SKM-1 treated with dmso at 0.1 percent for 144 hours (cell line): ENCODE data around the gene B4GALT3.

Source experiments
- DNase-seq: peaks from one replicate; lab custom pipeline; 2025; ENCODE audit not compliant: unreplicated experiment; lab: John Stamatoyannopoulos, UW

The B4GALT3 gene

DNA sequence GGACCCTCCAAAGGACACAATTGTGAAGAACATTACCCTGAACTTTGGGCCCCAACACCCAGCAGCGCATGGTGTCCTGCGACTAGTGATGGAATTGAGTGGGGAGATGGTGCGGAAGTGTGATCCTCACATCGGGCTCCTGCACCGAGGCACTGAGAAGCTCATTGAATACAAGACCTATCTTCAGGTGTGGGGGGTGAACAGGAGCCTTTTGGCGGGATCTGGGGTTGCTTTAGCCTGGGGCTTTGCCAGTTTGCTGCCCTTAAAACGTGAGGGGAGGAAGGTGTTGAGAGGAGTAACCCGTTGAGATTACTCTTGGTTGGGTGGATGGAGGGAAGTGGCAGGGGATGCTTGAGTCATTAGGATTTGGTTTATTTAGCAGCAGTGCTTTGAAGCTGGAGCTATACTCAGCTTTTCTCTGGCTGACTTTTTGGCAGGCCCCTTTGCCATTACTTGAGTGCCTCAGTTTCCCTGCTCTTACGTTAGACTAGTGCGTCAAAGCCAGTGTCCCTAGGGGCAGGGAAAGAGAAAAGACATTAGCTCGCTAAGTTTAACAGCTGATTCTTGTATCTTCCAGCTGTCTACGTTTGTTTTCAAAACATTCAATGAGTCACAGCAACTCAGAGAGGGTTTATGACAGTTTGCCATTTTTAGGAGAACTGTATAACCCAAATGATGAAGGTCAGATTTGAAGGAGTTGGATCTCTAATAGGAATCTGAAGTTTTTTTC lies 29.3 kb upstream of the B4GALT3 start:
- no peak for DNase-seq

DNA sequence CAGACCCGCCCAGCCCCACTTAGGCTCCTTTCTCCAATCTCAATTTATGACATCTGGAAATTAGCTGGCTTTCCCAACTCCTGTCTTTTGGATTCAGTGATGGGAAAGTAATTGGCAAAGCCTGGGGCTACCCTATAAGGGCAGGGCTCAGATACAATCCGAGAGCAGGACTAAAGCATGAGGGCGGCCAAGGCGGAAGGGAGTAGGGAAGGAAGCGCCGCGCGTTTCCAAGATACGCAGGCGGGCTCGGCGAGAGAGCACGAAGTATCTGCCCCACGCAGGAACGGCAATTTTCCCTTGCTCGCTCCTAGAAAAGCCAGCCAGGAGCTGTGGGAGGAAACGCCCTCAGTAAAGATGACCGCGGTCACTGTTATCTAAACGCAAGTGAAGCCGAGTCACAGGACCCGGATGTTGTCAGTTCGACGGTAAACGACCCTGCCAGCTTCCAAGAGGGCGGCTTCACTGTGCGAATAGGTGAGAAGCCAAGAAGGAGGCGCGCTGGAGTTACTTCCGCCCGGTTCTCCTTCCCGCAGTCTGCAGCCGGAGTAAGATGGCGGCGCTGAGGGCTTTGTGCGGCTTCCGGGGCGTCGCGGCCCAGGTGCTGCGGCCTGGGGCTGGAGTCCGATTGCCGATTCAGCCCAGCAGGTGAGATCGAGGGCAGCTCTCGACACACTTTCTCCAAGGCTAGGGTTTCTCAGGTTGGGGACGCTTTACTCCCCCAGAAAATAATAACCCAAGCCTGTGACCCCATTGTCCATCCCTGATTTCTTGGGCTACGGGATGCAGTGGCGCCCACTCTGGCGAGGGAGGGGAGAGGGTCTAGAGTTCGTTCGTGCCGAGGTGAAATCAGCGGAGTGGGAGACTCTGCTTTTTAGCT lies 24.8 kb upstream of the B4GALT3 start, which contains the start of gene NDUFS2:
TSS of gene NDUFS2 (plus strand) at position 532 of the 877 bp plus-strand sequence. CDS start at position 551, 19 bp downstream.
- DNase-seq = peak; percentile 99

DNA sequence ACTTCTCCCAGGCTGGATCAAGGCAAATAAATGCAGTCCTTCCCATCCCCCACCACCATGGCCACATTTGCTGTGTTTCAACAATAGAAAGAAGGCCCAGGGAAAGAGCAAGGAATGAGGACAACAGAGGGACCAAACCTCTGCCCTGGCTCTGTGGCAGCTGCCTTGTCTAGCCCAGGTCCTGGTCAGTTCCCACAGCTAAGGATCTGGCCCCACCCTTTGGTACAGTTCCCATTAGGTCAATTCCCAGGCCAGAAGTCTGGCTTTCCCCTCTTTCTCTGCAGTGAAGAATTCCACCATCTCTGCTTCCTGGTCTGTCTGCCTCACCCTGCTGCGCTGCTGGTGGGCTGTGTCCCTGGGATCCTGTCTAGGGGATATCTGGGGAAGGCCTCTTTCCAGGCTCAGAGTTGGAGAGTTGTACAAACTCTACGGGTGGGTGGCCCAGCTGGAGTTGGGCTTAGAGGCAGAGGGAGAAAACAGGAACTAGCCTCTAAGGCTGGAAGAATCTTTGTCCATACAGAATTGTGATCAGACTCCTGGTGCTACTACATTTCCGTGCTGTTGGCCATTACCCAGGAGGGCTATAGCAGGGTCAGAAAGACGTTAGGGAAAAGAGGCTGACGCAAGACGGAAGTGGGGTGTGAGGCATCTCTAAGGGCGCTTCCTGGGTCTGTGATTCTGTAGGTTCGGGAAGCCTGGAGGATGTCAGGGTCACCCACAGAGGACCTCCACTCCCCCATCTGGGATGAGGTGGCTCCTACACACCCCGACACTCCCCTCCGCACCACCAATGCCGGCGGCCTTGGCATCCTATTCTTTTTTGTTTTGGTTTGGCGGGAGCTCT lies 23.9 kb upstream of the B4GALT3 start:
- DNase-seq = peak; percentile 68

DNA sequence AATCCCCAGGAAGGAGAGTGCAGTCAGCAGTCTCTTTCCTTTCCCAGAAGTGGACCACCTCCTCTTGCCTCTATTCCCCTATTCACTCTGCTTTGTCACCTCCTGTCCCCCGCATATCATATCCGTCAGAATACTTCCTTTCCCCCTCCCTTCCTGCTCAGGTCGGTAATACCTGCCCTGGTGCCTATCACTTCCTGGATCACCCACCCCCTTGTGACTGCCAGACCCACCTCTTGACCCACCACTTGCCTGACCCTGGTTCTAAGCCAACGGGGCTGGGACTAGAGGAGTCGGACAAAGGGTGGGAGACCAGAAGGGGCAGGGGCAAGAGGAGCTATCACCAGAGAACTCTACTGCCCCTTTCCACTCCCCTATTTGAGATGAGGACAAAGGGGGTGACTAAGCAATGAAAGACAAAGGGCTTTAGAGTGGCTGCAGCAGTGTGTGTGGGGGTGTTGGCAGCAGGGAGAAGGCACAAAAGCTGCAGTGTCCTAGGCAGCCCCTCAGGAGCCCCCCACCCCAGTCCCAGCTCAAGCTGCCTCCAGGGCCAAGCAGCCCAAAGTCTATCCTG lies 23.2 kb upstream of the B4GALT3 start:
- DNase-seq = no peak

DNA sequence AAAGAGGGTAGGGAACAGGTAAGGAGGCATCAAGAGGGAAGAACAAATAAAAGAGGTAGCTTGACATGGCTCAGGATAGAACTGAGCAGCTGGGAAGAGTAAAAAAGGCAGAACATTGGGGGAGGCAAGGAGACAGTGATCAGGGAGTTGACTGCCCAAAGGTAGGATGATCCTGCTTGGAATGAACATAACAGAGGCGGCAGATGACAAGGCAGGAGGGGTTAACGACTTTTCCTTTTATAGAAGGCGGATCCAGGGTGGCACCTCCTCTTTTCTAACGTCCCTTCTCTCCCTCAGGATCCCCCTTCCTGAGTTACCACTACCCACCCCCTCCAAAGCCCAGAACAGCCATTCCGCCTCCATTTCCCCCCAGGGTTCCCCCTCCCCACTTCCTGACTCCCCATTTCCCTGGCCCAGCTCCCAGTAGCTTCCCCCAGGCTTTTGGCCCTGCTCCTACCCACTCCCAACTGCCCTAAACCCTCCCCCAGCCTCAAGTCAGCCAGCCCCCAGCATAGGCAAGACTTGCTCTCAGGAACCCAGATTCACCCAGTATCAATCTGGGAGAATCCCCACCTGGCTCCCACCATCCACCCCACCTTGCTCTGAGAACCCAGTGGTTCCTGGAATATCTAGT lies 22.3 kb upstream of the B4GALT3 start:
- no peak for DNase-seq

DNA sequence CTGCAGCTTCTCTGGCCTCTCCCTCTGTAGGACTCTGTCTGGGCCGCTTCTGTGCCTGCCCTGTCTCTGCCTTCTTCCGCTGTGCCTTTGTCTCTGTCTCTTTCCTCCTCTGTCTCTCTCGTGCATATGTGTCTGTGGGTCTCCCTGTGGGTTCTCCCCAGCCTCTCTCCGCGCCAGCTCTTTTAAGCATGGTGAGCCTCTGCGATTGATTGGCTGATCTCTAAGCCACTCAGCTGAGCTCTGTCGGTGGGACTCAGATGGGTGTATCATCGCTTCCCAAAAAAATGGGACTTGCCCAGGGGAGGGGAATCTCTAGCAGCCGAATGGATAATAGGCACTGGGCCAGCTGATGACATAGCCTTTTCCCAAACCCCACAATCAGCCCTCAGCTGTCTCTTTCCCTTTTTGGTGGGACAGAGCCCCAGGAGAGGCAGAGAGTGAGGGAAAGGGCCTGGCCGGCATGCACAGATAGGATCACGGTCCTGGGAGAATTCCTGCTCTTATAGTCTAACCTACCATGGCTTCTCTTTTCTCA lies 21.7 kb upstream of the B4GALT3 start, which contains the start of gene ADAMTS4:
TSS of gene ADAMTS4 (minus strand) at position 158 of the 535 bp plus-strand sequence. CDS start 427 bp downstream, outside the sequence.
- DNase-seq = no peak

DNA sequence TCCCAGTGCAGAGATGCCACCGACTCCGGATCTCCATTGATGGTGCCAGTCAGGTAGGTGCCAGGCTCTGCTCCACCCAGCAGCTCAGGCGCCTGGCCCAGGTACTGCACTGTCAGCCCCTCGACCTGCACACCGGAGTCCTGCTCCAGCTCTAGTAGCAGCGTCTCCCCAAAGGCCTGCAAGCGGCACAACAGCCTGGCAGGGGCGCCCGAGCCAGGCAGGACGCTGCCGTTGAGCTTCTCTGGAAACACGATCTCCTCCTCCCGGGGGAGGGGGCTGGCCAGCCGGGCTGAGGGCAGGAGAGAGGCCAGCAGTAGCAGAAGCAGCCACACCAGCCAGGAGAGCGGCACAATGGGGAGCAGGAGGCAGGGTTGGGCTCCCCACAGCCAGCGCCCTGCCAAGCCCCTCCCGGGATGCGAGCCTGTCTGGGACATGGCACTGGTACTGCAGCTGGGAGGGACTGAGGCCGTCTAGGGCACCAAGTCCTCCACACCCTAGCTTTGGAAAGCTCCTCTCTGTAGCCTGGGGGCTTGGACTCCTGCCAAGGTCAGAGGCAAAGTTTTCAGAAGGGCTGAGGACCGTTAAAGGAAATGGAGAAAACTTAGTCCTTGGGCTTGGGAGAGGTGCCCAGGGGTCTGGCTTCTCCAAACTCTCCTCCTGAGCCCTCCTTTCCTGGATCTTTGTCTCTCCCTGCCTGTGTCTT lies 21.0 kb upstream of the B4GALT3 start:
- no peak for DNase-seq

DNA sequence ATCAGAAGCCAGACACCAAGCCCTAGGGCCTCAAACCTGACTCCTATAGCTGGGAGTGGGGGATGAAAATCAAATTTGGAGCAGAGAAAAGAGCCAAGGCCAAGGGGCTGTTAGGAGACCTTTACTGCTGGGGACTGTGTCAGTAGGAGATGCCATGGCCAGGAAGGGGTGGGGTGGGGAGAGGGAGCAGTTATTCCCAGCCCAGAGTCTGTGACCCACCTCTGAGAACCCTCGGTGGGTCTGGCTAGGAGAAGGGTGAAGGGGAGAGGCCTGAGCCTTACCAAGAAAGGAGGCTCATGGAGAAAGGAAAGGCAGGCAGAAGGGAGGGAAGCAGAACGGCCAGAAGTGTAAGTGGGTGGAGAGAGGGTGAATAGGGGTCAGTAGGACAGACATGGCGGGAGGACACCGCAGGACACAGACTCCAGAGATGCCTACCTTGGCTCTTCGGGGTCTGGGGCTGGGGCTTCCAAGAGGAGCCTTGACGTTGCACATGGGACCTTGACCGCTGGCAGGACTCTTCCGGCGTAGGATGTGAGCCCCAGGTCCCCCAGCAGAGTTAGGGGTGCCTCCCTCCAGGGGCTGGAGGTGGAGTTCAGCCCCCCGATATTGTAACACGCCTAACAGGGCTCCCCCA lies 20.4 kb upstream of the B4GALT3 start:
- no peak for DNase-seq

DNA sequence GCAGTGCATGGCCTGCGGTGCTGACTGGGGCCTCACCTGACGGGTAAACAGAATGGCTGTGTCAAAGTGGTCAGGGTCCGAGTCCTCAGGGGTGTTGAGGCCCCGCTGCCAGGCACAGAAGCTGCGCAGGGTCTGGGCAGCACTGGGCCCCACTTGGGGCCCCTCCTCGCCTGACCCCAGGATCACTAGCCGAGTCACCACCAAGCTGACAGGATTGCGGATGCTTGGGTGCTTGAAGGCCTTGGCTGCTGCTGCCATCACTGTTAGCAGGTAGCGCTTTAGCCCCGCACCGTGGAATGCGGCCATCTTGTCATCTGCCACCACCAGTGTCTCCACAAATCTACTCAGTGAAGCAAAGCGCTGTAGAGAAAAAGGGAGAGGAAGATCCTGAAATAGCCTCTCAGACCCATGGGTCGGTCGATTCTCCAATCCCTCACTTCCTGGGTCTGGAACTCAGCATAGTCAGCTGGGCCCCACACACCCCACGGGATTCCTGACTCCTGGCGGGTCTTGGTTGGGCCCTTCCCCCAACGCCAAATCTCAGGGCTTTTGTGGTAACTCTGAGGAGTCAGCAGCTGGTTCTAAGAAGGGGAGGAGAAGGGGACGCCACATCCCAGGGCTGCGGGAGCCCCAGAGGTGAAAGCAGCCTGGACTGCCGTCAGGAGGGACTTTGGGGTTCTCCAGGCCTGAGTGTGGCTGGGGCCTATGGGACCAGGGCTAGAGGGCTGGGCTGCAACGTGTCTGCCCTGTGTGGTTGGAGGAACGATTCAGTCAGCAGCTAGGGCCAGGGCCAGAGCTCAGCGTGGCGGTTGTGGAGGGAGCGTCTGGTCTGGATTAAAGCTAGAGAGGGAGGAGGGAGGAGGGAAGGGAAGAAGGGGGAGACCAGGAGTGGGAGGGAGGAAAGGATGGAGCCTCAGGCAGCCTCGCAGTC lies 19.5 kb upstream of the B4GALT3 start:
- DNase-seq = no peak

DNA sequence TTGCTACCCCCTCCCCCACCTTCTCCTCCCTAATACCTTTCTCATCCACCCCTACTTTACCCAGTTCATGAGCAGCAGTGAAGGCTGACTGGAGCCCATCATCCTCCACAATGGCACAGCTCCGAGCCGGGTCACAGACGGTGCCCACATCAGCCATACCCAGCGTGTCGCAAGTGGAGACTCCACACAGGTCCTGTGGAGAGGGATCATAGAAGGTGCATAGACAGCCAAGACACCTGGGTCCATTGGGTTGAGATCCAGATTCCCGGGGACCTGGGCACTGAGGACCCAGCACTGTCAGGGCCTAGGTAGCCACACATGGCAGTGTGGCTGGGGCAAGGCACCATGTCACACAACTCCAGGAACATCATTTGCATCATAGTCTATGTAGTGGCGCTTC lies 18.8 kb upstream of the B4GALT3 start:
- no peak for DNase-seq

DNA sequence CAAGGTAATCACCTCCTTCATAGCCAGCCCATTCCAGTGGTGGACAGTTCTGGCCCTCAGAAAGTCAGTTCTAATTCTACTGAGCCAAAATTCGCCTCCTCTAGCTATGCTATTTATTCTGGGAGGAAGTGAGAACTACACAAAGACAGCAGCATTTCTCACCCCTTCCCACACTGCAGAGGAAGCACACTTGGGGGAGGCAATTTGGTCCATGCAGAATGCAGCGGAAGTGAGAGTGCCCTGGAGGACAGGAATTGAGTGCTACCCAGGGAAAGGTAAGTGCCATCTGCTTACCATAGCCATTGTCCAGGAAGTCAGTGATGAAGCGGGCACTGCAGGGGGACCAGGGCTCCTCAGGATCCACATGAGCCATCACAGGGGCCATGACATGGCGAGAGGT lies 17.9 kb upstream of the B4GALT3 start:
- DNase-seq = peak; percentile 43

DNA sequence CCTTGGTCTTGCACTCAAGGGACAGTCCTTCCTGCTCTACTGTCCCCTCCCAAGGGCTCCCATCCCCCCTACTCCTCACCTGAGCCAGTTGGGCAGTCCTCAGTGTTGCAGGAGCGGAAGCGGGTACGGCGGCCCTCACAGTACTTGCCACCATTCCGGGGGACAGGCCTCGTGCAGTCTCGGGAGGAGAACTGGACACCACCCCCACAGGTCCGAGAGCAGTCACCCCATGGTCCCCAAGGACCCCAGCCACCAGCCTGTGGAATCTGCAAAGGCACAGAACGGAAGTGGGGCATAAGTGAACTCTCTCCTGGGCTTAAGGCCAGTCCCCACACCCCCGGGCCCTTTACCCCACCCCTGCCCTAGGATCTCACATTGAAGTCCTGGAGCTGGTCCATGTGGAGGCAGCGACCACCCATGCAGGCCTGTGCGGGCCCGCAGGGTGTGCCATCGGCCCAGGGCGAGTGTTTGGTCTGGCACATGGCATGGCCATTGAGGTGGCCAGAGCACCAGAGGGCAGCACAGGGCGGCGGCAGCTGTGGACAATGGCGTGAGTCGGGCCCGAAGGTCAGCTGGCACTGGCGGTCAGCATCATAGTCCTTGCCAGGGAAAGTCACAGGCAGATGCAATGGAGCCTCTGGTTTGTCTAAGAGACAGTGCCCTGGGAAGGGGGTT lies 16.4 kb upstream of the B4GALT3 start:
- no peak for DNase-seq

DNA sequence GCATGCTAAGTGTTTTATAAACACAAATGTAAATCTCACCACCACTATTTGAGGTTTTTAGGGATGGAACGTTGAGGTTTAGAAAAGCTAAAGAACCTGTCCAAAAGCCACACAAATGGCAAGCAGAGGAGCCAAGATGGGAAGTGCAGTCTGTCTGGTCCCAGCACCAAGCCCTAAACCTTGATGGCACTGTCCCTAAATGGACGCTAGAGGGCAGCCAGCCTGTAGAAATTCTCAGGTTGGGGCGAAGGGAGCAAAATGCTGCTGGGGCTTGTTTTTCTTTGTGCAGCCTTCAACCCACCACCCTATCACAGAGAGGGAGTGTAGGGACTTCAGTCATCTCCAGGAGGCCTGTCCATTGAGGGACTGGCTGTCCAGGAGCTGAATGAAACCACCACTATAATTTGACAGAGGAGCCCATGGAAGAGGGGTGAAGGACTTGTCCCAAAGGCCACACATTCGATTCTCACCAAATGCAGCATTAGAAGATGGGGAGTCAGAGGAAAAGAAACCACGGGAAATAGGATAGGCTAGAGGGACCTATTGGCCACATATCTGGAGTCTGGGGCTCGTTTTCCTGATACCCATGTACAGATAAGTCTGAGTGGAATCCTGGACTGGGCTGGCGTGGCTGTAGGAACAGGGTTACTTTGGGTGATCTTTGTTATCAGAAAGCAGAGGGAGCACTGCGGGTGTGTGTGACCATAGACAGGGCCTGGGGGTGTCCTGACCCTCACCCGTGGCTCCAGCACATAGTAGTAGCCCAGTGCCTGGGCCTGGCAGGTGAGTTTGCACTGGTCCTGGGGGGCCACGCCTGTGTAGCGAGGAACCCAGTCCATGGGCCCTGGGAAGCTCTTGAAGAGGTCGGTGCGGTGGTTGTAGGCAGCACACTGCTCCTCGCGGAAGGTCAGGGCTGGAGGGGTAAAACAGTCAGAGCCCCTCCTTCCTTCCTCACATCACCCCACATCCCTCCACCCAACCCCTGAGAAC lies 15.5 kb upstream of the B4GALT3 start:
- DNase-seq = peak; percentile 90

DNA sequence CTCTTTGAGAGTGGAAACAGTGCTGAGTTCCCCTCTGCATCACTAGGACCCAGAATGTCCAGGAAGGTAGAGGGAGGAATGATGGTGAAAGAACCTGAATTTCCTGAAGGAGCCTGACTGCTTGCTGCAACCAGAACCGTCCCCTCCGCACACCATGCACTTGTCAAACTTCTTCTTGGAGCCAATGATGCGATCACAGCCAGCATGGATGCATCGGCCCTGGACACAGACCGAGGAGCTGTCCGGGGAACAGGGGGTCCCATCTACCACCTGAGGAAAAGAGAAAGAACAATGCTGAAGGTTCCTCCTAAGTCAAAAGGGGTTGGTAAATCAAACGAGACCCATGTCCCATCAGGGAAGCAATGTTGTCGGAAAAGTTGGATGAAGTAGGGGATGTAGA lies 14.7 kb upstream of the B4GALT3 start:
- DNase-seq = no peak

DNA sequence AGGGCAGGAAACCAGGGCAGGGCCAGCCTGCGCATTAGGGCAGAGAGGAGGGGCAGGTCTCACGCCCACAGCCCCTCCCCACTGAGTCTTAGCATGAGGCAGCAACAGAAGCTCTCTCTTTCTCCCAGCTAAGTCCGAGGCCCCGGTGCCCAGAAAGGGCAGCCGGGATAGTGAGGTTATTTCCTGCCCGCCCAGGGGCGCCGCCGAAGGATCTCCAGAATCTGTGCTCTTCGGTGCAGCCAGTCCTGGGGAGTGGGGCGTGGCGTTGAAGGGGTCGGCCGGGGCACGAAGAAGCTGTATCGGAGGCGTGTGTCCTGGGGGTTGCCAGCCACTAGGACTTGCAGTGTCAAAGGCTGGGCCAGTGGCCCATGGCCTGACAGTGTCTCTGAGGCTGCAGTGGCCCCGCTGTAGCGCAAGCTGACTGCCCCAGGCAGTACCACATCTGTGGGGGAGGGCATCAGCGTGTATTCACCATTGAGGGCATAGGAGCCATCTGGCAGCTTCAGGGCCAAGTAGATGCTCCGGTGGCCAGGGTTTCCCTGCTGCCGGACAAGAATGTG lies 13.7 kb upstream of the B4GALT3 start:
- no peak for DNase-seq

DNA sequence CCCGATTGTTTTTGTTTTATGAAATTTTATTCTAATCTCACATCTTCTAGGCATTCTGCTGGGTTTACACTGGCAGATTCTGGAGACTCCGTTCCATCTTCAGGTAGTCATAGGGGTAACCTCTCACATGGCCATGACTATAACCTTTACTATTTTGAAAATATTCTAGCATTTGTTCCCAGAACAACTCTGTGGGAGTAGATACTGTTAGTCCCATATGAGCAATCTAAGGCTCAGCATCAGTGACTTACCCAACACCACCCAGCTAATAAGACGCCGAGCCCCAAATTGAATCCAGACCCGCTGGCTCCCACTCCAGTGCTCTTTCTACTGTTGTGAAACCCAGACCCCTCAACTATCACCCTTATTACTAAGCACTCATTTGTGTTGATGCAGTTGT lies 11.7 kb upstream of the B4GALT3 start:
- DNase-seq = no peak
